ENCODE measurements around the gene AKT1. TPM values are rescaled to one million over a fixed set of nuclear protein-coding genes. Genes with fewer than 3 reads are reported as not detected.

Gene AKT1
- total and polyA plus RNA-seq, 3 experiments from 2014 or later = 34.1 to 150 (median 147) TPM

DNA sequence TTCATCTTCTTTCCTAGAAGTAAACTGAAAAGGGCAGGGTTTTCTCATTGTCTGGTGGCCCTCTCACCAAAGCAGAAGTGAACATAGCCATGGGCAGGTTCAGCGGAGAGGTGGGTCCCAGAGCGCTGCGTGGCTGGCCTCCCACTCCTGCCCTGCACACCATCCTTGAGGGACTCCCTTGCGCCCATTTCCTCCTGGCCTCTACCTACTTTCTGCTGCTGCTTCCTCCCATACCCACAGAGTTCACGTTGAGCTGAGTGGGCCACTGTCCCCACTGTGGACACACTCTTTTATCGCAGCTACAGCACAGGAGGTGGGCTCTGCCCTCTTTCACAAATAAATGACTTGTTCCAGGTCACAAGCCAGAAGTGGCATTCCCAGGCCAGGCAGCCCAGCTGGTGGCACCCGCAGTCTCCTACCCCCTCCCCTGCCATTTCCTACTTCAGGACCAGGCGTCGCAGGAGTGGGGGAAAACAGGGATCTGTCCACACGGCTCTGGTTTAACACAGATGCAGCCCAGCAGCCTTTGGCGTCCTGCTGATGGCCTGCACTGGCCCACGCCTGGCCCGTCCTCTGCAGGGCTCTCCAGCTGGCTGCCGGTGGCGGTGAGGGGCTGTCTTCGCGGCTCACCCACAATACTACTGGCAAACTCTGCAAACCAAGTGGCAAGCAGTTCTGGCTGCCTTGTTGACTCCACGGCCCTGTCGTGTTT is 37.7 kb downstream of the AKT1 start:
- Histone ChIP-seq H3K36me3 (ENCODE audit: insufficient read depth, low read length) (peaks cover 12% of the 10 kb centered on the region), H3K27me3 (ENCODE audit: insufficient read depth, low read length, poor library complexity, severe bottlenecking) (no peaks in the 10 kb centered on the region), H3K27ac (ENCODE audit: low read depth, low read length) (no peak overlapping the region), H3K9me3 (ENCODE audit: low read length) (no peaks in the 10 kb centered on the region), H3K4me1 (ENCODE audit: insufficient read depth, low read length) (peaks cover 17% of the 10 kb centered on the region), H3K4me3 (ENCODE audit: low read length) (no peak overlapping the region)
- H3K4me1 Mint-ChIP-seq = peaks cover 28 to 49% (median 32%) of the 10 kb centered on the region in 3 donors
- H3K4me3 Mint-ChIP-seq = peak overlapping the region in 1 of 7 donors; percentile 56
- no peaks in the 10 kb centered on the region for H3K27me3 Mint-ChIP-seq
- POLR2A ChIA-PET = no interaction called here
- DNase-seq = no peak
- peaks cover 5 to 78% (median 15%) of the 10 kb centered on the region in 3 donors for H3K36me3 Mint-ChIP-seq
- peak overlapping the region in 1 of 8 donors; percentile 37 for H3K27ac Mint-ChIP-seq
- H3K9me3 Mint-ChIP-seq = no peaks in the 10 kb centered on the region
- CTCF ChIA-PET = interaction anchor here (1.7 kb wide), 1 partner anchor 11 kb away, joined by 6 read pairs; no protein-coding TSS in a partner anchor

DNA sequence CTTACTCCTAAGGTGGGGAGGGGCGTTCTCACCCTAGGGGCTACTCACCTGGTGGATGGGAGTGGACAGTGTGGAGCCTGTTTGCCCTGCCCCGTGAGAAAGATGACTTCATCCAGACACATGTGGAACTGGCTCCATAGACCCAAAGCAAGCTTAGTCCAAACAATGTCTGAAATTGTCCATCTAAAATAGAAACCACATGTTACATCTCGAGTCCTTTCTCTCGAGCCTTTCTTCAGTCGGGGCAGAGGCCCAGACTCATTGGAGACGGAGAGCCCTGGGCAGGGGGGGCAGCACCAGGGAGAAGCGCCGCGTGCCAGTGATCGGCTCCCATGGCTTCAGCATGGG is 38.3 kb downstream of the AKT1 start:
- Mint-ChIP-seq H3K36me3 (peaks cover 3 to 79% (median 14%) of the 10 kb centered on the region in 3 donors), H3K4me1 (peaks cover 28 to 55% (median 32%) of the 10 kb centered on the region in 3 donors), H3K27me3 (no peaks in the 10 kb centered on the region), H3K9me3 (no peaks in the 10 kb centered on the region), H3K27ac (no peak overlapping the region), H3K4me3 (no peak overlapping the region)
- H3K4me3 ChIP-seq (ENCODE audit: low read length) = no peak overlapping the region
- ChIA-PET POLR2A (no interaction called here), CTCF (interaction anchor here (1.7 kb wide), 1 partner anchor 12 kb away, joined by 6 read pairs; no protein-coding TSS in a partner anchor)
- no peaks in the 10 kb centered on the region for H3K9me3 ChIP-seq (ENCODE audit: low read length)
- no peaks in the 10 kb centered on the region for H3K27me3 ChIP-seq (ENCODE audit: insufficient read depth, low read length, poor library complexity, severe bottlenecking)
- H3K27ac ChIP-seq (ENCODE audit: low read depth, low read length) = no peak overlapping the region
- H3K4me1 ChIP-seq (ENCODE audit: insufficient read depth, low read length) = peaks cover 17% of the 10 kb centered on the region
- no peak for DNase-seq
- H3K36me3 ChIP-seq (ENCODE audit: insufficient read depth, low read length) = peaks cover 12% of the 10 kb centered on the region

- H3K4me3 Mint-ChIP-seq = peak overlapping the region in 4 of 7 donors; percentile 12 to 80 (median 43)
- no peaks in the 10 kb centered on the region for H3K9me3 Mint-ChIP-seq
- POLR2A ChIA-PET = no interaction called here
Measured at GRCh38 chr14:104756477-104757237, 38.9 kb downstream of the AKT1 start.

DNA sequence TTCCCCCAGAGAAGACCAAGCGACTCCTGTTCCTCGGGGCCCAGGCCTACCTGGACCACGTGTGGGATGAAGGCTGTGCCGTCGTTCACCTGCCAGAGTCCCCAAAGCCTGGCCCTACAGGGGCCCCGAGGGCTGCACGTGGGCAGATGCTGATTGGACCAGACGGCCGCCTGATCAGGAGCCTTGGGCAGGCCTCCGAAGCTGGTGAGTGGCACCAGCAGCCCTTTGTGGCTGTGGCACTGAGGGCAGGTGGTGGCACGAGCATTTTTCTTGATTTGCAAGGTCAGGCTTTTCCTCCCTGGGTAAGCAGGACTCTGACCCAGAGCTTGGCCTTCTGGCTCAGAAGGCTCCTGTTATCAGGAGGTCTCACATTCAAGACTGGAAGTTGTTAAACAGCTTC is 39.9 kb downstream of the AKT1 start:
- Histone ChIP-seq H3K27ac (ENCODE audit: low read depth, low read length) (no peak overlapping the region), H3K27me3 (ENCODE audit: insufficient read depth, low read length, poor library complexity, severe bottlenecking) (no peaks in the 10 kb centered on the region), H3K9me3 (ENCODE audit: low read length) (no peaks in the 10 kb centered on the region), H3K4me1 (ENCODE audit: insufficient read depth, low read length) (peaks cover 20% of the 10 kb centered on the region), H3K36me3 (ENCODE audit: insufficient read depth, low read length) (peaks cover 7% of the 10 kb centered on the region), H3K4me3 (ENCODE audit: low read length) (no peak overlapping the region)
- ChIA-PET CTCF (interaction anchor here (1.3 to 1.4 kb wide), 2 partner anchors 11 to 13 kb away, joined by 5 to 6 read pairs; no protein-coding TSS in a partner anchor), POLR2A (interaction anchor here (0.7 kb wide), 1 partner anchor 139 kb away, joined by 3 read pairs; no protein-coding TSS in a partner anchor)
- H3K4me3 Mint-ChIP-seq = peak overlapping the region in 4 of 7 donors; percentile 31 to 88 (median 64)
- DNase-seq = no peak
- H3K9me3 Mint-ChIP-seq = no peaks in the 10 kb centered on the region
- peak overlapping the region in 2 of 8 donors; percentile 7 to 87 for H3K27ac Mint-ChIP-seq
- no peaks in the 10 kb centered on the region for H3K27me3 Mint-ChIP-seq
- peaks cover 0 to 66% (median 8%) of the 10 kb centered on the region in 3 donors for H3K36me3 Mint-ChIP-seq
- peaks cover 27 to 58% (median 28%) of the 10 kb centered on the region in 3 donors for H3K4me1 Mint-ChIP-seq

More at GRCh38 chr14:104756477-104757237, 38.9 kb downstream of the AKT1 start:
- H3K9me3 ChIP-seq (ENCODE audit: low read length) = no peaks in the 10 kb centered on the region
- peaks cover 20% of the 10 kb centered on the region for H3K4me1 ChIP-seq (ENCODE audit: insufficient read depth, low read length)
- Mint-ChIP-seq H3K27ac (peak overlapping the region in 1 of 8 donors; percentile 87), H3K4me1 (peaks cover 28 to 55% (median 32%) of the 10 kb centered on the region in 3 donors), H3K36me3 (peaks cover 0 to 76% (median 13%) of the 10 kb centered on the region in 3 donors), H3K27me3 (no peaks in the 10 kb centered on the region)
- H3K36me3 ChIP-seq (ENCODE audit: insufficient read depth, low read length) = peaks cover 12% of the 10 kb centered on the region
- no peak overlapping the region for H3K4me3 ChIP-seq (ENCODE audit: low read length)
- CTCF ChIA-PET = interaction anchor here (1.7 kb wide), 1 partner anchor 12 kb away, joined by 6 read pairs; no protein-coding TSS in a partner anchor
- H3K27me3 ChIP-seq (ENCODE audit: insufficient read depth, low read length, poor library complexity, severe bottlenecking) = no peaks in the 10 kb centered on the region
- H3K27ac ChIP-seq (ENCODE audit: low read depth, low read length) = no peak overlapping the region
- no peak for DNase-seq

DNA sequence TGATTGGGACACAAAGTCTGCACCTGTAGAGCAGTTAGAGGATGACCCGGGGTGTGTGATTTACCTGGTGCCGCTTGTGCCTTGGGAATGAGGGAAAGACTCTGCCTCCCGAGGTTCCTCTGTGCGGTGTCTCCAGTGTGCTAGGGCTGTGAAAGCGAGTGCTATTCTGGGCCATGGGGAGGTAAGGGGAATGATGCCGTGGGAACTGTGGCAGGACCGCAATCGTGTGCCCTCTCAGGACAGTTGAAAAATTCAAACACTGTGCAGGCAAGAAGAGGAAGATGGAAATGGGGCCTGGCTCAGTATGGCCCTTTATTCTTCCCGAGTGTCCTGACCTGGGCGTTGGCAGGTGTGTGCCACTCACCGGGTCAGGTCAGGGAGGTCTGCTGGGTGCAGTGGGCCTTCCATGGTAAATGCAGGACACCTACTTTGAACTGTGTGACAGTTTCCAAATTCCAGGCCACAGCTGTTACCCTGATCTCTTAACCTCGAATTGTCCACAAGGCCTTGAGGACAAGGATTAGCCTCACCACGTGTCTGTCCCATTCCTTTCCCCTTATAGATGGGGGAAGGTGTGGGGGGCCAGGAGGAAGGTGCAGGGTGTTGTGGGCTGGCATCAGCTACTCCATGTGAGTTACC is 41.2 kb downstream of the AKT1 start:
- peaks cover 7% of the 10 kb centered on the region for H3K36me3 ChIP-seq (ENCODE audit: insufficient read depth, low read length)
- peak overlapping the region; percentile 73 for H3K4me3 ChIP-seq (ENCODE audit: low read length)
- no peaks in the 10 kb centered on the region for H3K27me3 Mint-ChIP-seq
- H3K9me3 Mint-ChIP-seq = no peaks in the 10 kb centered on the region
- no peaks in the 10 kb centered on the region for H3K27me3 ChIP-seq (ENCODE audit: insufficient read depth, low read length, poor library complexity, severe bottlenecking)
- peak overlapping the region; percentile 86 to 97 (median 90) for H3K27ac Mint-ChIP-seq
- DNase-seq = no peak
- peaks cover 27 to 58% (median 28%) of the 10 kb centered on the region in 3 donors for H3K4me1 Mint-ChIP-seq
- peak overlapping the region; percentile 81 to 93 (median 90) for H3K4me3 Mint-ChIP-seq
- no peaks in the 10 kb centered on the region for H3K9me3 ChIP-seq (ENCODE audit: low read length)
- peaks cover 0 to 53% (median 8%) of the 10 kb centered on the region in 3 donors for H3K36me3 Mint-ChIP-seq
- H3K4me1 ChIP-seq (ENCODE audit: insufficient read depth, low read length) = peaks cover 20% of the 10 kb centered on the region
- ChIA-PET CTCF (interaction anchor here (0.7 to 3.4 kb wide), 5 partner anchors 12 to 72 kb away, joined by 3 to 16 read pairs (median 6); partner anchors contain the start of gene ADSS1), POLR2A (no interaction called here)
- H3K27ac ChIP-seq (ENCODE audit: low read depth, low read length) = peak overlapping the region; percentile 91

DNA sequence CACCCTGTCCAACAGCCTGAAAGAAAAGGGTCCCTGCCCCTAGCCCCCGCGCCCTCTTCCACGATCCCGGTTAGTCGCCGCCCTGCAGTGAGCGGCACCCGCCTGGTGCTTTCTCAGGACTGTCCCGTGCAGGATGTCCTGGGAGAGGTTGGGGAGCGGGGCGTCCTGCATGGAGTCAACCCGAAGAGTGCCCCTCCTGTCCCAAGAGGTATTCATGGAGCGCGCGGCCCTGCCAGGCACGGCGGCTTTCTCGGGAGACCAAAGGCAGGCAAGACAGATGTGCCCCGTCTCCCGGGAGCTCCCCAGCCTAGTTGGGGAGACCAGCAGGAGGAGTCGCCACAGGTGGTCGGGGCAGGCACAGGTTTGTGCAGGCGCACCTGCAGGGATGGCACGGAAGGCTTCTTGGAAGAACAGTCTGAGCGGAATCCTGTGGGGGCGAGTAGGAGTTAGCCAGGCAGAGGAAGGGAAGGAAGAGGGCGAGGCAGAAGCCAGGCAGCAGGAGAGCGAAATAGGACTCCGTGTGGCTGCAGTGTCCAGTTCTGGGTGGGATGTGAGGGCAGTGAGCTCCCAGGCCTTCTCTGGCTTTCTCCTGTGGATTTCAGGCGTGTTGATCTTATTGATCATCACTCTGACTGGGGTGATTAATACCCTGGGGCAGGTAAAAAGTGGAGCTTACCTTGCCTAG is 41.9 kb downstream of the AKT1 start:
- peaks cover 27 to 58% (median 28%) of the 10 kb centered on the region in 3 donors for H3K4me1 Mint-ChIP-seq
- ChIA-PET CTCF (interaction anchor here (0.7 to 3.4 kb wide), 5 partner anchors 11 to 73 kb away, joined by 3 to 16 read pairs (median 6); partner anchors contain the start of gene ADSS1), POLR2A (interaction anchor here (0.6 to 1.9 kb wide), 5 partner anchors 42 to 561 kb away, joined by 3 to 12 read pairs (median 7); partner anchors contain the start of genes PACS2 and ZBTB42)
- H3K36me3 Mint-ChIP-seq = peaks cover 0 to 47% (median 6%) of the 10 kb centered on the region in 3 donors
- H3K4me3 Mint-ChIP-seq = peak overlapping the region; percentile 81 to 93 (median 90)
- Histone ChIP-seq H3K27ac (ENCODE audit: low read depth, low read length) (peak overlapping the region; percentile 91), H3K27me3 (ENCODE audit: insufficient read depth, low read length, poor library complexity, severe bottlenecking) (no peaks in the 10 kb centered on the region), H3K4me3 (ENCODE audit: low read length) (peak overlapping the region; percentile 73), H3K36me3 (ENCODE audit: insufficient read depth, low read length) (peaks cover 4% of the 10 kb centered on the region), H3K9me3 (ENCODE audit: low read length) (no peaks in the 10 kb centered on the region), H3K4me1 (ENCODE audit: insufficient read depth, low read length) (peaks cover 20% of the 10 kb centered on the region)
- H3K9me3 Mint-ChIP-seq = no peaks in the 10 kb centered on the region
- peak overlapping the region; percentile 86 to 97 (median 90) for H3K27ac Mint-ChIP-seq
- H3K27me3 Mint-ChIP-seq = no peaks in the 10 kb centered on the region
- peak in 1 of 5 donors; percentile 21 for DNase-seq
